GM10266 (cell line): ENCODE results near the gene VPS35.
"Not testable (repeated sequence)": the region's sequence is repeated elsewhere in the genome, so short reads cannot be mapped to it uniquely, and the experiment has no call there.

Experiments
- DNase-seq: peaks from one replicate; pipeline ENCODE4 v3.0.0; 2012; ENCODE audit errors: extremely low spot score
- TF ChIP-seq, protein P1 (sequence below): IDR thresholded peaks from 2 replicates; pipeline ENCODE4 v1.5.1; 2012; ENCODE audit warnings: mild to moderate bottlenecking, low read depth; ENCODE audit not compliant: control insufficient read depth, insufficient read depth; ENCODE audit errors: missing control alignments

Gene VPS35

DNA sequence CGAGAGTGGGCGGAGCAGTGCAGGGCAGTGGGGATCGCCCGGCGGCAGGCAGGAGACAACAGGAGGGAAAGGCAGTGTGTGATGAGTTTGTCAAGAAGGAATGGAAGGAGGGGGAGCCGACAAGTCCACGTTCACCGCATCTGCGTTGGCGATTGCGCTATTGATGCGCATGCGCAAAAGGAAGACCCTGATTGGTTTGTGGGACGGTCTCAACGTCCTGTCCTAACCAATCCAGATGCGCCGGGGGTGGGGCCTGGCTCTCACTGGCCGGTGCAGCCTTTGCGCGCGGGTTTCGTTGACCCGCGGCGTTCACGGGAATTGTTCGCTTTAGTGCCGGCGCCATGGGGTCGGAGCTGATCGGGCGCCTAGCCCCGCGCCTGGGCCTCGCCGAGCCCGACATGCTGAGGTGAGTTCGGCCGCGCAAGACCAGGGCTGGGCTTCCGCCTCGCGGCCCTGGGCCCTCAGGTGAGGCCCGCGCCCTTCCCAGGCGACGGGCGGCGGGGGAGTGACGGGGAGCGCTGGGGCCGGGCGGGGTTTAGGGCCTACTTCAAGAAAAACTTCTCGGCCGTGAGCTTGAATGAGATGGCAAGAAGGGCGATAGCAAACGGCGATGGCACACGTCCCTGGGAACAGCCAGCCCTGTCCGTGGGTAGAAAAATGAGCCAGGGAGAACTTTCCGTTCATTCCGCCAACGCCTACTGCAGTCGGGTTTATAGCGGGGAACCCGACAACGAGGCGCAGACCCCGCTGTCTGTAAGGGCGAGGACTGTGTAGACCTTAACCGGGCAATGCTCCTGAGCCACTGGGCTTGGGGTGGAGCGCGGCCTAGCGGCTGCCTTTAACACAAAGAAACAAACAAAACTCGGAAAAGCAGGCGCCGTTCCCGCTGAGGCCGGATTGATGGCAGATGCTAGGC is 645 bp upstream of the VPS35 start, which contains the start of gene ORC6:
Gene ORC6 (plus strand): TSS at position 295 of the 916 bp plus-strand sequence. CDS start 47 bp downstream, at position 342.
- DNase-seq: peak; percentile 97
- TF ChIP-seq, protein P1, sequence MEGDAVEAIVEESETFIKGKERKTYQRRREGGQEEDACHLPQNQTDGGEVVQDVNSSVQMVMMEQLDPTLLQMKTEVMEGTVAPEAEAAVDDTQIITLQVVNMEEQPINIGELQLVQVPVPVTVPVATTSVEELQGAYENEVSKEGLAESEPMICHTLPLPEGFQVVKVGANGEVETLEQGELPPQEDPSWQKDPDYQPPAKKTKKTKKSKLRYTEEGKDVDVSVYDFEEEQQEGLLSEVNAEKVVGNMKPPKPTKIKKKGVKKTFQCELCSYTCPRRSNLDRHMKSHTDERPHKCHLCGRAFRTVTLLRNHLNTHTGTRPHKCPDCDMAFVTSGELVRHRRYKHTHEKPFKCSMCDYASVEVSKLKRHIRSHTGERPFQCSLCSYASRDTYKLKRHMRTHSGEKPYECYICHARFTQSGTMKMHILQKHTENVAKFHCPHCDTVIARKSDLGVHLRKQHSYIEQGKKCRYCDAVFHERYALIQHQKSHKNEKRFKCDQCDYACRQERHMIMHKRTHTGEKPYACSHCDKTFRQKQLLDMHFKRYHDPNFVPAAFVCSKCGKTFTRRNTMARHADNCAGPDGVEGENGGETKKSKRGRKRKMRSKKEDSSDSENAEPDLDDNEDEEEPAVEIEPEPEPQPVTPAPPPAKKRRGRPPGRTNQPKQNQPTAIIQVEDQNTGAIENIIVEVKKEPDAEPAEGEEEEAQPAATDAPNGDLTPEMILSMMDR: peak; percentile 73

DNA sequence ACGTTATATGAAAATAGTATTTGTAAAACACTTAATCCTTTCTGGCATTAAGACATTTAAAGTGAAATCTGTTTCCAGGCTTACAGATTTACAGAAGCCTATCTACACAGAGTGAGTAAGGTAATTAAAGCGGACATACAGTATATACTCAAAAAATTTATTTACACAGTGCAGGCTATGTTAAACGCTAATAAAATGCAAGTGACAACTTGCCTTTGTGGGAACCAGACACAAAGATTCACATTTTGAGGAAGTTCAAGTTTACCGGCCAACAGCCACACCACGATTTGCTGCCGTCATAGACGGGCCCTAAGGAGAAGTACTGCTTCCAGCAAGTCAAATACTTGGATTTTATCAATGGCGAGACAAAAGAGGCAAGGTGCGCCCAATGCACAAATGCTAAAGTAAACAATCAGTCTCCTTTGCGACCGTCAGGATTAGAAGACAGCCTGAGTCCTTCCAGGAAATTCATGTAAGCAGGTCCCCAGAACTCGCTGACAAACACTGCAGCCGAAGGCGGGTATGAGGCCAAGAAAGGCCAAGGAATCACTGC is 801 bp downstream of the VPS35 start:
- no peak for DNase-seq
- TF ChIP-seq, protein P1: no peak

DNA sequence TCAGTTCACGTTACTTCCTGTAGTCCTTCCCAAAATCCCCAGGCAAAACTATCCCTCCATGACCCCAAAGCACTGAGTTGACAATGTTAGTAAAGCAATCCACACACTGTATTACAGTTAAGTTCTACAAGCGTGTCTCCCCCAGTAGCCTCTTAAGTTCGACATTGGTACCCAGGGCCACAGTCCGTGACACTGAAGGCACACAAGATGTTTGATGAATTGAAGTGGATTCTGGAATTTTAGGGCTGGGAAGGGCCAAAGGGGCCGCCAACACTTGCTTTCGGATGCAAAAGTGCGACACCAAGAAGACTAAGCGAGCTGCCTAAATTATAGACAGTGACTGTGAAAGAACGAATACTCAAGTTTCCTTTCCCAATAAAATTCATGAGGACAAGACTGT is 1.5 kb downstream of the VPS35 start:
- DNase-seq: no peak
- TF ChIP-seq, protein P1: no peak

DNA sequence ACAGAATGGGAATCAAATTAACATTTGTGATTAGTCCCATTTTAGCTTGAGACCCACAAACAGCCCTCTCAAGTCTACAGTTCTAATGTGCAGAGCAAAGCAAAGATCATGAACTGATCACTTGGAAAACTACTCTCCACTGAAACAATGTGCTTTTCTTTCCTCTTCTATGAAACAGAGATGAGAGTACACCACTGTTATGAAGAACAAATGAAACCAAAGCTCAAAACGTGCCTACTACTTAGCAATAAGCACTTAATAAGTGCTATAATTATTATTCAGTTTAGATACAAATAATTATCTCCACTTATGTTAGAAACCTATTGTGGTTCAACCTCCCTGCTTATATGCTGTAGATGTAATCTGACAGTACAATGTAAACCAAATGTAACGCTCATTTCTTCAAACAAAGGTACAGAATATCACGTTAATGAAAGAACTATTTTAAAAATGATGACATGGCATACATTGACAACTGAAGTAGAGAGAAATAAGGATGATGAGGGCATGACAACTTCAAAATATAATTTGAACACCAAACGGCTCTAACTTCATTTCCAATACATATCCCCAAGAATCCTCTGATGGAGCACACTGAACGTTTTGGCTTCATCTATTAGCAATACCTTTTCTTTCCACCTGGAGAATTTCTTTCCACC is 2.0 kb downstream of the VPS35 start:
- TF ChIP-seq, protein P1: no peak
- no peak for DNase-seq

DNA sequence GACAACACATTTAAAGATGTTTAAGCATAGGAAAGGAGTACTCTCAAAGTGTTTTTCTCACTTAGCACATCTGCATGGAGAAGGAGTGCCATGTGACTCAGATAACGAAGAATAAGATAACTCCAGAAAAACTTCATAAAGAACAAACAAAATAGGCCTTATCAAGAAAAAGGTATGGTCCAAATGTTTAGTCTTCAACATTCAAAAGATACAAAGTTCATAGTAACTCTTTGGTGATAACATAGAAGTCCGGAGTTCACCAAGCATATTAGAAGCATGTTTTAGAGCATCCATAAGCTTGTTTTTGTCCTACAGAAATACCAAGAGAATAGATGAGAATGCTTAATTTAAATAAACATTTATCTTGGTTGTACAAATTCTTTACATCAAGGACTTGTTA is 7.1 kb downstream of the VPS35 start:
- not testable (repeated sequence) for DNase-seq

DNA sequence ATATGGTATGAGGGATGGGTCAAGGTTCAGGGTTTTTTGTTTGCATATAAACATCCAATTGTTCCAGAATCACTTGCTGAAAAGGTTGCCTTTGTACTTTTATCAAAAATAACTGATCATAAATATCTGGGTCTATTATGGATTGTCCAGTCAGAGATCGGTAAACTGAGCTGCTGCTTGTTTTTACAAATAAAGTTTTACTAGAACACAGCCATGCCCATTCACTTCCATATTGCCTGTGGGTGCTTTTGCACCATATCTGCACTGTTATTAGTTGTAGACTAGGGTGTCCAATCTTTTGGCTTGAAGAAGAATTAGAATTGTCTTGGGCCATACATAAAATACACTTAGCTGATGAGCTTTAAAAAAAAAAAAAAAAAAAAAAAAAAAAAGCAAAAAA is 11.0 kb downstream of the VPS35 start:
- not testable (repeated sequence) for DNase-seq

DNA sequence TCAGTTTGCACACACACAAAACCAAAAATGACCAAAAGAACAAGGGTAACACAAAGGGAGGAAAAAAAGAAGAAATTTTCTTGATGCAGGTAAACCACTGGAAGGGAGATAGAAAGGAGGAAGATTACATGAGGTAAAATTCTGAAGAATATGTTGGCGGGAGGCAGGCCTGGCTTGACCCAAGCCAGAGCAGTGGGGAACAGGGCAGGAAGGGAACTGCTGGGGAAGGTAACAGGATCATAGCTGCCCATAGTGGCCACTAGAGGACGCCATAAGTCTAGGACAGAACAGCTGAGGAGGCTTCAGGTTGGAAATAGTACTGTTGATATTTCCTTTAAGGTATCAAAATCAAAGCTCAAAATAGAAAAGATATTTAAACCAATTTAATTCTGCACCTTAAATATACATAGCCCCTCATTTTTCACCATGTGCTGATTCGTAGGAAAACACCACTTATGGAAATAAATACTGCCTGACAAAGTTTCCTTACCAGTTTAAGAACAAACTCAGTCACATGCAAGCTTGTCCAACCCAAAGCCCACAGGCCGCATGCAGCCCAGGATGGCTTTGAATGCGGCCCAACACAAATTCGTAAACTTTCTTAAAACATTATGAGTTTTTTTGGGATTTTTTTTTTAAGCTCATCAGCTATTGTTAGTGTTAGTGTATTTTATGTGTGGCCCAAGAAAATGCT is 15.5 kb downstream of the VPS35 start:
- TF ChIP-seq, protein P1: peak; percentile 91

More for the DNA sequence above, 15.5 kb downstream of the VPS35 start:
- peak; percentile 63 for DNase-seq
